Adrenal gland (tissue), 12 donors: ENCODE measurements around the gene NF1. TPM values are rescaled to one million over a fixed set of nuclear protein-coding genes. Genes with fewer than 3 reads are reported as not detected.
"Not testable (repeated sequence)": the region's sequence is repeated elsewhere in the genome, so short reads cannot be mapped to it uniquely, and the experiment has no call there.

ENCODE experiments used
- DNase-seq, 7 donors: peaks; one replicate each; pipeline ENCODE4 v3.0.0-alpha.2; 2019 to 2020
- H3K27ac ChIP-seq, 5 donors: fragments of 200-600 bp; sonication (generic) in 4 of 5; 1 replicate in 3 of 5; 2 replicates in 2 of 5; pipeline versions ENCODE4 v1.5.1 to v1.8.0; 2016 to 2020; ENCODE audit warnings: mild to moderate bottlenecking in 1 of 5
- H3K27me3 ChIP-seq: fragments of 200-600 bp; 2 replicates; pipeline ENCODE4 v1.8.0; 2021
- H3K36me3 ChIP-seq, 2 donors: fragments of 200-600 bp; replicated peaks in 1 of 2; 1 replicate in 1 of 2; 2 replicates in 1 of 2; pipeline versions ENCODE4 v1.5.1 to v1.8.0; 2018 to 2022
- H3K4me1 ChIP-seq, 2 donors: fragments of 200-600 bp; replicated peaks in 1 of 2; 1 replicate in 1 of 2; 2 replicates in 1 of 2; pipeline versions ENCODE4 v1.5.1 to v1.8.0; 2018 to 2021
- H3K4me3 ChIP-seq, 4 donors: fragments of 200-600 bp; sonication (generic) in 3 of 4; one replicate each; pipeline ENCODE4 v1.5.1; 2016 to 2018
- H3K9me3 ChIP-seq, 3 donors: fragments of 200-600 bp; sonication (generic) in 1 of 3; replicated peaks in 1 of 3; 1 replicate in 2 of 3; 2 replicates in 1 of 3; pipeline versions ENCODE4 v1.5.1 to v1.8.0; 2016 to 2021
- POLR2A ChIP-seq, 2 donors: fragments of 450-650 bp; IDR thresholded peaks; one replicate each; pipeline ENCODE4 v1.6.1; 2017; ENCODE audit warnings: antibody characterized with exemption in 2 of 2, mild to moderate bottlenecking in 2 of 2, moderate library complexity in 1 of 2
- WGBS, 4 donors: extraction: QIAGEN DNeasy Blood & Tissue Kit in 2 of 4; methylation state at CpG; one replicate each; pipeline versions ENCODE4 v1.1.5 to v1.1.7; 2013 to 2017; 5-methylcytosine and 5-hydroxymethylcytosine counted together
- intact Hi-C, 2 donors: fragments of 100-400 bp; cut with DNase I; formaldehyde crosslinking; loops; one replicate each; pipeline versions ENCODE4 v1.14.1 to v1.15.0; 2022 to 2023
- polyA plus RNA-seq, 3 donors: library from polyadenylated mRNA; stranded (reverse); fragments of 200-250 nt in 2 of 3; fragments of 350-450 nt in 1 of 3; fragmentation: Illumina TruSeq in 1 of 3; extraction: RNeasy Lipid Tissue Mini Kit (QIAGEN cat#74804) in 1 of 3; gene quantifications; one replicate each; pipeline ENCODE4 v1.2.3, GENCODE V29; 2013 to 2014
- total RNA-seq, 9 donors: library from RNA; depleted of rRNA in 4 of 9; stranded (reverse); fragments of >200 nt in 4 of 9; fragments of 120-200 nt in 1 of 9; fragmentation: NEBNext Ultra II Directional in 1 of 9; extraction: Animal tissue kit (Norgen Biotek cat#: 25700) in 1 of 9; gene quantifications; one replicate each; pipeline versions ENCODE4 v1.1.0 to v1.2.4, GENCODE V29; 2013 to 2023
- TF ChIP-seq, protein P1 (sequence below), 6 experiments: fragments of 450-650 bp in 4 of 6; fragments of 200-600 bp in 2 of 6; sonication (generic) in 1 of 6; IDR thresholded peaks; 1 replicate in 5 of 6; 2 replicates in 1 of 6; pipeline versions ENCODE4 v1.5.1 to v1.8.0; 2016 to 2021; ENCODE audit warnings: antibody characterized with exemption in 6 of 6, mild to moderate bottlenecking in 2 of 6, moderate library complexity in 1 of 6
- donor health status: healthy with polysubstance abuse.
- donor health status: Bipolar disorder and iron deficiency.
- donor health status: DM: yes; HTN: yes; CAD: no.
- donor health status: DM: no; HTN: no; CAD: no.
- donor health status: DM: no; HTN: no; CAD: no.
- donor health status: DM: yes; HTN: yes; CAD: no.

NF1 gene
- total and polyA plus RNA-seq, 12 donors, result 8.8 to 91.3 (median 53.5) TPM

DNA sequence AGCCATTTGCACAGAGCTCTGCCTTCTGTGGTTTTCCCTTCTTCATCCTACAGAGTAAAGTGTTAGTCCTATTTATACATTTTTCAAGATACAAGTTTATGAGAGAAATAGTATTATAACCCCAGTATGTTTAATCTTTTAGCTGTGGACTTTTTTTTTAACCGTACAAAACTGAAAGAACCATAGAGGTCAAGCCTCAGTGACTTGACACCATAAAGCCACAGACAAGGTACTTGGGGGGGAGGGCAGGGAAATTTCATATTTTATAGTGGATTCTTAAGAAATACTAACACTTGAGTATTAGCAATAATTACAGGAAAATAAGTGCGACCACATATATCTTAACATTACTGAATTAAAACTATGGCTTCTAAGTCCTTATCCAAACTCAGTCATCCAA is 279.7 kb downstream of the NF1 start:
- Histone ChIP-seq H3K4me3 (no peak overlapping the region), H3K9me3 (no peaks in the 10 kb centered on the region), H3K36me3 (peaks cover 0 to 9% of the 10 kb centered on the region in 2 donors), H3K27me3 (no peaks in the 10 kb centered on the region), H3K4me1 (peaks cover 0 to 31% of the 10 kb centered on the region in 2 donors), H3K27ac (no peak overlapping the region)
- no peak for TF ChIP-seq POLR2A (IDR thresholded peaks at IDR 0.05)
- TF ChIP-seq, protein P1, sequence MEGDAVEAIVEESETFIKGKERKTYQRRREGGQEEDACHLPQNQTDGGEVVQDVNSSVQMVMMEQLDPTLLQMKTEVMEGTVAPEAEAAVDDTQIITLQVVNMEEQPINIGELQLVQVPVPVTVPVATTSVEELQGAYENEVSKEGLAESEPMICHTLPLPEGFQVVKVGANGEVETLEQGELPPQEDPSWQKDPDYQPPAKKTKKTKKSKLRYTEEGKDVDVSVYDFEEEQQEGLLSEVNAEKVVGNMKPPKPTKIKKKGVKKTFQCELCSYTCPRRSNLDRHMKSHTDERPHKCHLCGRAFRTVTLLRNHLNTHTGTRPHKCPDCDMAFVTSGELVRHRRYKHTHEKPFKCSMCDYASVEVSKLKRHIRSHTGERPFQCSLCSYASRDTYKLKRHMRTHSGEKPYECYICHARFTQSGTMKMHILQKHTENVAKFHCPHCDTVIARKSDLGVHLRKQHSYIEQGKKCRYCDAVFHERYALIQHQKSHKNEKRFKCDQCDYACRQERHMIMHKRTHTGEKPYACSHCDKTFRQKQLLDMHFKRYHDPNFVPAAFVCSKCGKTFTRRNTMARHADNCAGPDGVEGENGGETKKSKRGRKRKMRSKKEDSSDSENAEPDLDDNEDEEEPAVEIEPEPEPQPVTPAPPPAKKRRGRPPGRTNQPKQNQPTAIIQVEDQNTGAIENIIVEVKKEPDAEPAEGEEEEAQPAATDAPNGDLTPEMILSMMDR (IDR thresholded peaks at IDR 0.05), result no peak
- intact Hi-C loops, result loop anchor here in 1 of 2 donors (10.0 kb wide), 1 partner anchor 140 kb away; no protein-coding TSS in a partner anchor
- 90 to 96% (median 96%) methylated on average over 2 of the region's 2 CpGs for WGBS, 4 donors
- DNase-seq, result no peak

DNA sequence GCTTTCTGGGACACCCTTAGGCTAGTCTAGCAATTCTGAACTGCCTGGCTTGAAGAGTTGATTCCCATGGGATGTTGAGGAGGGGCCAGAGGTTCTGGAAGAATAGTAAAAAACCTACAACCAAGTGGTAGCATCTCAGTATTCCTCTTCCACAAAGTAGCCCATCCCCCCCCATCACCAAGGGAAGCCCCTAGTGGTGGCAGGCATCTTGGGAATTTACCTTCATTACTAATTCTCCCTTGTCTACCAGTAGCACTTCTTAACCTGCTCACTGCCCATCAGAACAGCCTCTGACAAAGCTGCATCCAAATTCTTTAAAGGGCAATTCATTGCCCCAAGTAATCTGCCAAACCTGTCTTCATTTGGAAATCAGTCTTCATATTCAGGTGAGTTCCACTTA is 283.9 kb downstream of the NF1 start:
- H3K4me1 ChIP-seq, result no peaks in the 10 kb centered on the region
- H3K27me3 ChIP-seq, result no peaks in the 10 kb centered on the region
- H3K9me3 ChIP-seq, result no peaks in the 10 kb centered on the region
- TF ChIP-seq, protein P1 (IDR thresholded peaks at IDR 0.05), result no peak
- TF ChIP-seq POLR2A (IDR thresholded peaks at IDR 0.05), result no peak
- peaks cover 0 to 15% of the 10 kb centered on the region in 2 donors for H3K36me3 ChIP-seq
- no peak for DNase-seq
- H3K27ac ChIP-seq, result no peak overlapping the region
- intact Hi-C loops, result loop anchor here in 1 of 2 donors (10.0 kb wide), 1 partner anchor 144 kb away; no protein-coding TSS in a partner anchor
- no peak overlapping the region for H3K4me3 ChIP-seq

DNA sequence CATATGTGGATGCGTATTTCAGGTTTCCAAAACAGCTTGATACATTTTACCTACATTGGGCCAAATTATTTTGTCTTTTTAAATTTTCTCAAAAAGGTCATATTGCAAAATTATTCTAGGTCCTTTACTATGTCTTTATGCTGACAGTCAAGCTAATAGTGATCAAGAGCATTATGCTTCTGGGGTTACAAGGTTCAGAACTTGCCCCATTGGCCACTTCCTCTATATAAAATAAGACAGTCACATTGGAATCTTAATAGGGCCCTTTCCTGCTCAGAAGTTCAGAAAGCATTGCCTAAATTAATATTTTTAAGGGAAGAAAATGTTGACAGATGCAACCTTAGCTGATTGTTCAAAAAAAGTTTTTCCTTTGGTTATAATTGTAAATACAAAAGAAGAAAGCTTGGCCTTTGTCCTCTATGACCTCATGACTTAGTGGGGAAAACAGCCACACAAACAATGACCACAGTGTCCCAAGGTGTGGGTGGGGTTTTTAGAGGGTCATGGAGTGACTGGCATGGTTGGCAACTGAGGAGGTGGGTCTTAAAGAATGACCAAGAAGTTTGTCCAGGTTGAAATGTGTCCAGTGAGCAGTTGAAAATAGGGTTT is 284.9 kb downstream of the NF1 start:
- intact Hi-C loops, result loop anchor here in 1 of 2 donors (10.0 kb wide), 1 partner anchor 145 kb away; no protein-coding TSS in a partner anchor
- DNase-seq, result no peak
- TF ChIP-seq POLR2A (IDR thresholded peaks at IDR 0.05), result no peak
- TF ChIP-seq, protein P1 (IDR thresholded peaks at IDR 0.05), result no peak
- no peaks in the 10 kb centered on the region for H3K27me3 ChIP-seq
- no peaks in the 10 kb centered on the region for H3K4me1 ChIP-seq
- H3K36me3 ChIP-seq, result peaks cover 0 to 7% of the 10 kb centered on the region in 2 donors
- H3K9me3 ChIP-seq, result no peaks in the 10 kb centered on the region
- H3K27ac ChIP-seq, result no peak overlapping the region
- no peak overlapping the region for H3K4me3 ChIP-seq
- WGBS, 4 donors, result 96 to 98% (median 97%) methylated on average over 1 of the region's 1 CpG

DNA sequence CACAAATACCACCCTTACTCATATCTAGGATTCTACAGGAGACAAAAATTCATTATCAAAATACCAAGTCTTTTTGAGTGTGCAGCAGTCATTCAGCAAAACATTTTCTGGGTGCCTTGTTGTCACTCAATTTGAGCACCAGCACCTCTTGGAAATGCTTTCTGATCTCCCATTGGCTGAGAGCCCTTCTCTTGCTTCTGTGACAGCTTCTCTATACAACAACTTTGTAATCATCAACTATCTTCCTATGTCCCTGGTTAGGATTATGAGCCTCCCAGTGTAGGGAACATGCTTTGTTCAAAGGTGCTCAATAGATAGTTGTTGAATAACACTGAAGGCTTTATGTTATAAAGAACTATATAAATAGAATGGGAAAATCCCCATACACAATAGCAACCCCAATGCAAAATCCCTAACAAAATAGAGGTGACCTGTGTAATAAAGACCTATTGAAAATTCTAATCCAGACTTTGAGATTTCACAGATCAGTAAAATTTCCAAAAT is 286.4 kb downstream of the NF1 start:
- intact Hi-C loops, result no loop called here
- TF ChIP-seq, protein P1 (IDR thresholded peaks at IDR 0.05), result no peak
- no peak for TF ChIP-seq POLR2A (IDR thresholded peaks at IDR 0.05)

DNA sequence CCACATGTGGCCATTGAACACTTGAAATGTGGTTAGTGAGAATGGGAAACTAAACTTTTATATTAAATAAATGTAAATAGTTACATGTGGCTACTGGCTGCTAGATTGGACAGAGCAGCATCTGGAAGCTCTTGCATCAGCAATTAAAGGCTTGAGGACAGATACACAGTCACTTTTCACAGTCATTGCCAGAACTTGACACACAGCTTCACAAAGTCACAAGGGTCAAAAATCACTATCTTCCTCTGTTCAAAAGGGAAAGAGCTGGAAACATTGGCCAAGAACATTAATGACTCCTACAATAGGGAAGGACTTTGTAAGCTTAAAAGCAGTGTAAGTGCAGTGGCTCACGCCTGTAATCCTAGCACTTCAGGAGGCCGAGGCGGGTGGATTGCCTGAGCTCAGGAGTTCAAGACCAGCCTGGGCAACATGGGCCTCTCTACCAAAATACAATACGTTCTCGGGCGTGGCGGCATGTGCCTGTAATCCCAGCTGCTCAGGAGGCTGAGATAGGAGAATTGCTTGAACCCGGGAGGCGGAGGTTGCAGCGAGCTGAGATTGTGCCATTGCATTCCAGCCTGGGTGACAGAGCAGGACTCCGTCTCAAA is 288.0 kb downstream of the NF1 start:
- intact Hi-C loops, H3K9me3 ChIP-seq, H3K36me3 ChIP-seq, H3K27ac ChIP-seq, DNase-seq, H3K4me1 ChIP-seq, H3K4me3 ChIP-seq, H3K27me3 ChIP-seq: not testable (repeated sequence)
- WGBS, 4 donors, result 95 to 98% (median 98%) methylated on average over 11 of the region's 11 CpGs

More for the DNA sequence above, 286.4 kb downstream of the NF1 start:
- Histone ChIP-seq H3K4me1 (peaks cover 0 to 4% of the 10 kb centered on the region in 2 donors), H3K27me3 (no peaks in the 10 kb centered on the region), H3K4me3 (no peak overlapping the region), H3K27ac (no peak overlapping the region), H3K9me3 (no peaks in the 10 kb centered on the region), H3K36me3 (peaks cover 0 to 7% of the 10 kb centered on the region in 2 donors)
- no peak for DNase-seq

DNA sequence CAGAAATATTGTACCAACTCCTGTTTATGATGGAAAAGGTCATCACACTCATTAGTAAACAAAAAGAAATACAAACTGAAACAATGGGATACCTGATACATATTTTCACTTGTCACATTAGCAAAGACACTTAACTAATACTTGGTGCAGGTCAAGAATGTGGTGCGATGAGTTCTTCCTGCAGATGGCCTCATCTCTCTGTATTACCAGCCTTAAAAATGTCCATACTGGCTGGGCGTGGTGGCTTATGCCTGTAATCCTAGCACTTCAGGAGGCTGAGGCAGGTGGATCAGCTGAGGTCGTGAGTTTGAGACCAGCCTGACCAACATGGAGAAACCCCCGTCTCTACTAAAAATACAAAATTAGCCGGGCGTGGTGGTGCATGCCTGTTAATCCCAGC is 288.7 kb downstream of the NF1 start:
- H3K4me3 ChIP-seq, H3K27me3 ChIP-seq, H3K9me3 ChIP-seq, H3K4me1 ChIP-seq, H3K36me3 ChIP-seq, DNase-seq, intact Hi-C loops, H3K27ac ChIP-seq: not testable (repeated sequence)
- 92 to 96% (median 94%) methylated on average over 6 of the region's 6 CpGs for whole genome bisulfite sequencing, 4 donors
